ENCODE results near the gene CDC20B.
"Not testable (repeated sequence)": the region's sequence is repeated elsewhere in the genome, so short reads cannot be mapped to it uniquely, and the experiment has no call there.

The CDC20B gene

DNA sequence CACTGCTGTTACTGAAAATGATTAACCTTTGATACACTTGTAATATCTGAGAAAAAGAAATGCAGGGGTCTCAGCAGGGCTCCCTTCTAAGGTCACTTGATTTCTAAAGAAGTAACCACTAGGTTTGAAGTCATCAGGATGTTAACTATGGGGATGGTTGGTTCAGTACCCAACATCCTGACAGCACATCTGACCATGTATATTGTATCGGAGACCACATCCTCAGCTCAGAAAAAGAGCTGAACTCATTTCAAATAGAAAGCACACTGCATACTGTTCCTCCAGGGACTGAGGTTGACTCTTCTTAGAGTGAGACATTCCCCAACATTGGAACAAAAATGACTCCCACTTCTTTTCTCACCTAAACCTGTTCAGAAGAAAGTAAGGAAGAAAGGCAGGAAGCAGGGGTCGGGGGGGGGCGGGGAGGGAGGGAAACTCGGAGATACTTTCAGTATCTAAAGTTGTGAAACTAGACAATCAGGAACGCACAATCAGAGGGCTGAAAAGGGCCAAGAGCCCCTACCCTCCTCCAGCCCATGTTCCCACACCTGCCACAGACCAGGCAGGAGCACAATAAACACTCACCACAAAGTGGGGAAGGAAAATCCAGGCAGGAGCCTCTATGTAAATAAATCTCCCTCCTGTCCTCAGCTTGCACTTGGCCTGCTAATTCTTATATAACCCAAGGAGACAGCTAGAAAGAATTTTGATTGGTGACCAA lies 71.3 kb downstream of the CDC20B start:
- DNase-seq, result peak; percentile 47

DNA sequence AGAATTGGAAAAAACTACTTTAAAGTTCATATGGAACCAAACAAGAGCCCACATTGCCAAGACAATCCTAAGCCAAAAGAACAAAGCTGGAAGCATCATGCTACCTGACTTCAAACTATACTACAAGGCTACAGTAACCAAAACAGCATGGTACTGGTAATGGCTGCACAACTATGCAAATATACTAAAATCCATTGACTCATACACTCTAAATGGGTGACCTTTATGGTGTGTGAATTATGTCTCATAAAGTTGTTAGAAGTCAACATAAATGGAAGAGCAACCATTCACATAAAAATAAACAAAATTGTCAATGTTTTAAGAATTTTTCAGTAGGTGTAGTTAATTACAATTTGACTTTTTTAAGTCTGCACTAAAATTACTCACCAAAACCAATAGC lies 71.8 kb downstream of the CDC20B start:
- DNase-seq, result not testable (repeated sequence)

DNA sequence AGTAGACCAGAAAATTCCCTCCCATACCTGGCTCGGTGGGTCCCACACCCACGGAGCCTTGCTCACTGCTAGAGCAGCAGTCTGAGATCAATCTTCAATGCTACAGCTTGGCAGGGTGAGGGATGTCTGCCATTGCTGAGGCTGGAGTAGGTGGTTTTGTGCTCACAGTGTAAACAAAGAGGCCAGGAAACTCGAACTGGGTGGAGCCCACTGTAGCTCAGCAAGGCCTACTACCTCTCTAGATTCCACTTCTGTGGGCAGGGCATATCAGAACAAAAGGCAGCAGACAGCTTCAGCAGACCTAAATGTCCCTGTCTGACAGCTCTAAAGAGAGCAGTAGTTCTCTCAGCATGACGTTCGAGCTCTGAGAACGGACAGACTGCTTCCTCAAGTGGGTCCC lies 76.1 kb downstream of the CDC20B start:
- peak; percentile 16 for DNase-seq

DNA sequence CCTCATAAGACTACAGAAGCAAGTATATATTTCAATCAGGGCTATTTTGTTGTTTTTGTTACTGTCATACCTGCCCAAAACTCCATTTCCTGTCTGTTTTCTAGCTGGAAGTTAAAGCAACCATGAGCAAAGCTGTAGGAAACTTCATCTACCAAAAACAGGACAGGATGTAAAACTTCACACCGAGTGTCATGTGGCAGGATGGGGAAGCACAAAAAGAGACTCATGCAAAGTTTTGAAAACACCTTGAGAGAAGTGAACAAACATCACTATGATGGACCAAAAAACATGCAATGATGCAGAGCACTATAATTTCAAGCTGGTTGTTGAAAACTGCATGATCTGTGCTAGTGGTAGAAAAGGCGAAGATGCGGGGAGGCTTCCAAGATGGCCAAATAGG lies 76.8 kb downstream of the CDC20B start:
- DNase-seq, result no peak

DNA sequence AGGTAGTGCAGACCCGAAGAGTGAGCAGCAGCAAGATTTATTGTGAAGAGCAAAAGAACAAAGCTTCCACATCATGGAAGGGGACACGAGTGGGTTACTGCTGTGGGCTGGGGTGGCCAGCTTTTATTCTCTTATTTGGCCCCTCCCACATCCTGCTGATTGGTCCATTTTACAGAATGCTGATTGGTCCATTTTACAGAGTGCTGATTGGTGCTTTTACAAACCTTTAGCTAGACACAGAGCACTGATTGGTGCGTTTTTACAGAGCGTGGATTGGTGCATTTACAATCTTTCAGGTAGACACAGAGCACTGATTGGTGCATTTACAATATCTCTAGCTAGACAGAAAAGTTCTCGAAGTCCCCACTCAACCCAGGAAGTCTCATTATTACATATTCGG lies 82.0 kb downstream of the CDC20B start:
- DNase-seq, result not testable (repeated sequence)

DNA sequence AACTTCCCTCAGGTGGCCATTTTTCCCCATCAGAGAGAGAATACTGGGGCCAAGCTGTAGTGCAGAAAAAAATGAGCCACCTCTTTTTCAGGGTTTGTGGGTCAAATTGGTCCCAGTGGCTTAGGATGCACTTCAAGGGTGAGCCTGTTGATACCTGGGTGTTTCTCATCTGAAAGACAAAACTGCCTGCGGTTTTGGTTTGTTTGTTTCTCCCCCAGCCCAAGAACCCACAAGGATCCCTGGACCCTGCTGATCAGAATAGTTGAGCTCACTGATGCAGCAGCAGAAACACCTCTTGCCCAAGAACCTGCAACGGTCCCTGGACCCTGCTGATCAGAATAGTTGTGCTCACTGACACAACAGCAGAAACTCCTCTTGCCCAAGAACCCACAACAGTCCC lies 83.7 kb downstream of the CDC20B start:
- peak; percentile 41 for DNase-seq

DNA sequence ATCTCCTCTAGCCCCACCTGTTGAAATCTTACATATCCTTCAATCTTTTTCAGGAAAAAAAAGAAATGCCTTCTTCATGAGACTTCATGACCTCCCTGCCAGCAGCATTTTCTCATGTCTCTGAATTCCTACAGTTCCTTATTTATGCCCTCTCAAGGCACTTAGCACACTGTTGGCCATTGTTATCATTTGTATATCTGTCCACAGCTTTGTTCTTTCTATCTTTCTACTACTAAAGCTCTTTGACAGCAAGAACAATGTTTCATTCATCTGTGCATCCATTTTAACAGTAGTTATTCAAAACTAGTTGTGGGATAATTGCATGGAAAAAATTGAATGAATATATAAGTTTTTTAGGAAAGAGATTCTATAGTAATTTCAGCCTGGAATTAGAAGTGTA lies 91.4 kb downstream of the CDC20B start:
- DNase-seq, result no peak

DNA sequence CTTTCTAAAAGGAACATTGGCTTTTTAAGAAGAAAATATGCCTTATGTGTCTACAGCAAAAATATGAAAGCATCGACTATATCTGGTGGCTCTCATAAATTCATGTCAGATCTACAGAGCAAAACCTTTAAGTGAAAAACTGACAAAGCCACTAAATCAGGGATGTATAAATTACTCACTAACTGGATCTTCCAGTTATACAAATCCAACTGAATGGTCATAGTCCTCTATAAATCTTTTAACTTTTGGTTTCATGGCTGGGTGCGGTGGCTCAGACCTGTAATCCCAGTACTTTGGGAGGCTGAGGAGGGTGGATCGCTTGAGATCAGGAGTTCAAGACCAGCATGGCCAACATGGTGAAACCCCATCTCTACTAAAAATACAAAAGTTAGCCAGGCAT lies 99.8 kb downstream of the CDC20B start:
- DNase-seq, result no peak

DNA sequence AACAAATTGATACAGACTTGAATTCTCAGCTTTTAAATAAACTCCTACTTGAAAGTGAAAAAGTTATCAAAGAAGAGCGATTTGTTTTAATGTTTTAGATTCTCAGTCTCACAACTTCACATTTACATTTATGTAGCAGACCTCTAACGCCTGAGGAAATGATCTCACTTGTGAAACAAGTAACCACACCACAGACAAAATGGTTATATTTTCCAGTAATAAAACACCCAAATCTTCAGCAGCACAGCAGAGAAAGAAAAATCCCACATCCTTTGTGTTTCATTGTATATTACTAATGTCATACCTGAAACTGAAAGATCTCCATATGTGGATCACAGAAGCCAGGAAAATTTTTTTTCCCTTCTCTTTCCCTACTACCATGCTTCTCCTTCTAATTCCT lies 100.3 kb downstream of the CDC20B start:
- no peak for DNase-seq

DNA sequence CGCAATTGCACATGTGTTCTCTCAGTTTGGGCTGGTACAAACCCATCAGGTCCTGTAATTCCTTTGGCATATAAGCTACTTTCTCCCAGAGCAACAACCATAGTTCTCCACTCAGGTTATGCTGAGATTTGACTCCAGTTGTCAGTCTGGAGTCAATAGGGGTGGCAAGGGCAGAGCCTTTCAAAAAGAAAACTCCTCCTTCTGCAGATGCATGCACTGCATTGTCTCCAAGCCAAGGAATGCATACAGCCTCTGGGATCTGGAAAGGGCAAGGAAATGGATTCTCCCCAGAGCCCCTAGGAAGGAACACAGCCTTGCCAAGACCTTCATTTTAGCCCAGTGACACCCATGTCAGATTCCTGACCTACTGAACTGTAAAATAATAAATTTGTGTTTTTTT lies 101.6 kb downstream of the CDC20B start:
- DNase-seq, result no peak

DNA sequence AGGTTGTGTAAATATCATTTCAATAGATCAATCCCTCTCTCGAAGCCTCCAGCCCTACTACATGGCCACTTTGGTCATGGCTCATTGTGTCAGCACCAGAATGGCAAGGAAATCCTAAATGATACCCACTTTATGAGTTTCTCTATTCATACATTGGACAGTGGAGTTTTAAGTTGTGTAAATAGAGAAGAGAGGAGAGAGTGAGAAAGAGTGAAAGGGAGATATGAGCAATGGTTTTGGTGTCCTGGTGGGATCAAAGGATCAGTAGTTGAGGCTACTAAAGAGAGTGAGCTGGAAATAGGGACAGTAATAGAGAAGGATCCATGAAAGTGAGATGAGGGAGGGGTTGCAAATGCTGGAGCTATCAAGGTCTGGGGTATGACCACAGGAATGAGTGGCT lies 102.0 kb downstream of the CDC20B start:
- no peak for DNase-seq

DNA sequence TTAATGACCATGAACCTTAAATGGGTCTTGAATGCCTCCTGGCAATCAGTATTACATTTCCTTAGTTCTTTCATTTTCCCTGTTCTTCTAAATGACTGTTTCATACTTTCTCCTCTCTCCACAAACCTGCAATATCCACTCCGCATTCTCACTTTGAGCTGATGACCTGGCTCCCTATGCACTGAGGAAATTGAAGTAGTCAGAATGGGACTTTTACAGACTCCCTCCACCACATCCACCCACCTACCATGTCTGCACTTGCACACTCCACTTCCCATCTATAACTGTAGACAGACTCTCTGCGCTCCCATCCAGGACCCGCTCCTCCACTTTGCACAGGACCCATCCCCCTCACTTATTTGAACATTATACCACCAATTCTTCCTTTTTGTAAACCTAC lies 106.7 kb downstream of the CDC20B start:
- DNase-seq, result no peak

DNA sequence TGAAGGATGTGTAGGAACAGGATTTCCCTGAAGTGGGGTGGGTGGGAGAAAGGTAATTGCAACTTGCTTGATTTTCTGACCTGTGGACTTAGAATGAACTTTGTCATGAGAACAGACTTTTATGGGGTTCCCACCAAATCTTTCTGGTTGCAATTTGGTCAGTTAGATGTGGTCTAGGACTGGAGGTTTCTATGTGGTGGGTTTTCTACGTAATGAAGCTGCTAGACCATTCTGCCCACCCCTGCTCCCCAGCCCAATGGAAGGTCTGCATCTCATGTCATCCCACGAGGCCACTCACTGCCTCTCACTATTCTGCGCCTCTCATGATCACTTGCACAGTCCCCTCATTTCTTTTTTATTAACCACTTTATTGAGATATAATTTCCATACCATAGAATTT lies 108.5 kb downstream of the CDC20B start:
- DNase-seq, result no peak

DNA sequence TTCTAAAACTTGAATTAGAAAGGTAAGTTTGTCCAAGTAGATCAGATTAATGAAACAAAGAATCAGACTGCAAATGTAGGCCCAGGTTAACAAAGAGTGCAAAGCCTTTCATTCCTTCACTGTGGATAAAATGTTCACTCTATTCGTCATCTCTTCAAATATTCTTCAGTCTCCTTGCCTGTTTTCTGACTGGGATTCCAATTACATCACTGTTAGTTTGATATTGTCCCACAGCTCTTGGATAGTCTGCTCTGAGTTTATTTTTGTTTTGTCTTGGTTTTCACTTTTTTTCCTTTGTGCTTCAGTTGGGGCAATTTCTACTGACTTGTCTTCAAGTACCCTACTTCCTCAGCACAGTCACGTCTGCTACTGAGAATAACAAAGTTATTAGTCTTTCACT lies 109.1 kb downstream of the CDC20B start:
- DNase-seq, result no peak

DNA sequence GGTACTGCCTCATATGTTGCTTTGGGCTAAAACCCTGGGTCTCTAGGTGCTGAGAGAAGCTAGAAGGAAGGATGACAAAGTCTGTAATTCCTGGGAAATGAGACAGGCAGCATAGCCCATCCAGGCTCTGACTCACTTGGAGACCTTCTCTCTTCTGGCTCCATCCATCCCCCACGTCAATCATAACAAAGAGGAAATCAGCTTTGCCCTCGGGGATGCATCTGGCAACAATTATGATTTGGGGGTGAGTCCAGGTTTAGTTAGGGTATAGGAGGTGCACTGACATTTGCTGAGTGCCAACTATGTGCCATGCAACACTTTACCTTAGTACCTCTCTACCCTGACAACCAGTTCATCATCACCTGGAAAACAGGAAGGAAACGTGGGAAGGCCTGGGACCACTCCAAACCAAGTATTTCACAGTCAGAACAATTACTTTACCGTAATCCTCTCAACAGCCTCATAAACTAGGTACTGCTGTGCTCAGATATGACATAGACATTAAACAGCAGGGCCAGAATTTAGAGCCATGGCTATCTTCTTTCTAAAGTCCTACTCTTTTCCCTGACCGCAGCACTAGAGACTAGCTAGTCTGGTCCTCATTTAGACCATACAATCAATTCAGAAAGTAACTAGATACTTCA lies 109.6 kb downstream of the CDC20B start:
- no peak for DNase-seq

Data from NK-92 treated with Interleukin-12 subunit alpha and Interleukin-12 subunit beta, amount 100 ng/mL, for 24 hours (cell line).